HG03280 (cell line): Measurements from ENCODE around the gene HIPK4.
A peak's percentile ranks its signal among the peaks of the same experiment; 100 is the strongest.
"Not testable (repeated sequence)": the region's sequence is repeated elsewhere in the genome, so short reads cannot be mapped to it uniquely, and the experiment has no call there.

Experiments used
- ATAC-seq: cut with Tn5 transposase; IDR thresholded peaks from one replicate; pipeline ENCODE4 v1.9.1; 2021; ENCODE audit warnings: mild to moderate bottlenecking, moderate library complexity; ENCODE audit not compliant: unreplicated experiment

HIPK4 gene, protein sequence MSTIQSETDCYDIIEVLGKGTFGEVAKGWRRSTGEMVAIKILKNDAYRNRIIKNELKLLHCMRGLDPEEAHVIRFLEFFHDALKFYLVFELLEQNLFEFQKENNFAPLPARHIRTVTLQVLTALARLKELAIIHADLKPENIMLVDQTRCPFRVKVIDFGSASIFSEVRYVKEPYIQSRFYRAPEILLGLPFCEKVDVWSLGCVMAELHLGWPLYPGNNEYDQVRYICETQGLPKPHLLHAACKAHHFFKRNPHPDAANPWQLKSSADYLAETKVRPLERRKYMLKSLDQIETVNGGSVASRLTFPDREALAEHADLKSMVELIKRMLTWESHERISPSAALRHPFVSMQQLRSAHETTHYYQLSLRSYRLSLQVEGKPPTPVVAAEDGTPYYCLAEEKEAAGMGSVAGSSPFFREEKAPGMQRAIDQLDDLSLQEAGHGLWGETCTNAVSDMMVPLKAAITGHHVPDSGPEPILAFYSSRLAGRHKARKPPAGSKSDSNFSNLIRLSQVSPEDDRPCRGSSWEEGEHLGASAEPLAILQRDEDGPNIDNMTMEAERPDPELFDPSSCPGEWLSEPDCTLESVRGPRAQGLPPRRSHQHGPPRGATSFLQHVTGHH

DNA sequence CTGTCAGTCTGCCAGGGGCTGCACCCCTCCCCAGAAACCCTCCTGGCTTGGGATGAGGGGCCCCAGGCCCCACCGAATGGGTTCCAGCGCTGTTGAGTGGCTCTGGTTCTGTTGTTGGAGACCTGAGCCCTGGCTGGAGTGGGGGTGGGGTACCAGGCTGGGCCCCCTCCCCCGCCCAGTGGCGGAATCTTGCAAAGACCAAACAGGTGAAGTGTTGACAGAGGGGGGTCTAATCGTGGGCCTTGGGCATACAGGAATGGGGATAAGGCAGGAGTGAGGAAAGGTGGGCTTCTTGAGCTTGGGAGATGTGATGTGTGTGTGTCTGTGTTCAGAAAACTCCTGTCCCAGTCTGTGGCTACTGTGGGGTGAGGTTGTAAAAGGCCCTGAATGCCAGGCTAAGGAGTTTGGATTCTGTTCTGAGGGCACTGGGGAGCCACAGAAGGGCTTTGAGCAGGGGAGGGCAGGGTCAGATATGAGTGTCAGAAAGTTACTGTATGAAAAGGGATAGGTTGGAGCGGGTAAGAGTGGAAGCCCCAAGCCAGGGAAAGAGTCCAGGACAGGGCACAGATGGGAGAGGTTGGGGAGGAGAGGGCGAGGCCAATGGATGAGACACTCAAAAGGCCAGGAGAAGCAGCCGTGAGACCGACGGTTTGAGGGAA, at the start of gene HIPK4:
TSS of gene HIPK4 (minus strand) at position 98 of the 659 bp plus-strand sequence. CDS start 279 bp downstream, outside the sequence.
- ATAC-seq: no peak

DNA sequence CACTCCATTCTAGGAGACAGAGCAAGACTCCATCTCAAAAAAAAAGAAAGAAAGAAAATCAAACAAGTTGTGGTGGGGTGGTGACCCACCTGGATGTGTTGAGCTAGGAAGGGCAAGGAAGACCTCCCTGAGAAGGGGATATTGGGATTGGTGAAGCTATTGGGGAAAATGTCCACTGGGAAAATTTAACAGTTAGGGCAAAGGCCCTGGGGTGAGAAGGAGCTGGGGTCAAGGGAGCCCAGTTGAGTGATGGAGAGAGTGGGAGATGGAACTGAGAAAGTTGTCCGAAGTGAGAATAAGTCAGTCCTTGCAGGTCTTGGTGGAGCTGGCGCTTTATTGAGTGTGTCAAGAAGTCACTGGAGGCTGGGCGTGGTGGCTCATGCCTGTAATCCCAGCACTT, 48.3 kb upstream of the HIPK4 start:
- ATAC-seq: no peak

DNA sequence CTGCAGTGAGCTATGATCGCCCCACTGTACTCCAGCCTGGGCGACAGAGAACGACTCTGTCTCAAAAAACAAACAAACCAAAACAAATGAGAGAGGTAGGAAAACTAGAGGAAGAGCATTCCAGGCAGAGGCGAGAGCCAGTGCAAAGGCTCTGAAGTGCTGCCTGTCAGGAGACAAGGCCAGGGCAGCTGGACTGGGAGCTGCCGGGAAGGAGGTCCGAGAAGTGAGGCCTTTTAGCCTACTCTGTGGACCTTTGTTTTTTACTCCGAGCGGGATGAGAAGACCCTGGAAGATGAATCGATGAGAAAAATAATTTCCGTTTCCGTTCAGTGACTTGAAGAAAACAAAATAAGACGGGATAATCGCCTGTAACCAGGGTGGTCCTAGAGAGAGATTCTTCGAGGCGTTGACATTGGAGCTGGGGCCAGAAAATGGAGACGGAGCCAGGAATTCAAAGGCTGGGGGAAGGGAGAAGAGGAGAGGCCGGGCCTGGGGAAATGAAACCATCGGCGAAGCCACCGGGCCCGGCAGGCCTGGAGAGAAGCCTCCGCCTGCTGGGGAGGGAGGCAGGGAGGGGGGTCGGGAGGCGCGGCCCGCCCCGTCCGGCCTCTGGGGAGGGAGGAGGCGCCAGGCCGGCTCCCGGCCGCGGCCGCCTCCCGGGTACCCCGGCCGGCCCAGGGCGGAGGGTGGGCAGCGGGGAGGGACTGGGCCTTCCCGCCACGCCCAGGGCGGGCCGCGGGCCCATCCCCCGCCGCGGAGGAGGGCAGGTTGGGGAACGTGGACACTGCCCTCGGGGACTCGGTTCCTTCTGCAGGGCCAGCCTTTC, 43.6 kb upstream of the HIPK4 start:
- peak; percentile 69 for ATAC-seq

DNA sequence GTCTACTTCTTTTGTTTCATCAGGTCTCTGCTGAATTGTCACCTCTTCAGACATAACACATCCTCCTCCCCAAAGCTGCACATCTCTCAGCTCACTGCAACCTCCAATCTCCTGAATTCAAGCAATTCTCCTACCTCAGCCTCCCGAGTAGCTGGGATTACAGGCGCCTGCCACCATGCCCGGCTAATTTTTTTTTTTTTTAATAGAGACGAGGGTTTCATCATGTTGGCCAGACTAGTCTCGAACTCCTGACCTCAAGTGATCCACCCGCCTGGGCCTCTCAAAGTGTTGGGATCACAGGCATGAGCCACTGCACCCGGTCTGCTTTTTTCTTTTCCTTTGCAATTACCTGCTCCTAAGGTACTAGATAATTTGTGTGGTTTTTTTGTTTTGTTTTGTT, 42.8 kb upstream of the HIPK4 start:
- not testable (repeated sequence) for ATAC-seq

DNA sequence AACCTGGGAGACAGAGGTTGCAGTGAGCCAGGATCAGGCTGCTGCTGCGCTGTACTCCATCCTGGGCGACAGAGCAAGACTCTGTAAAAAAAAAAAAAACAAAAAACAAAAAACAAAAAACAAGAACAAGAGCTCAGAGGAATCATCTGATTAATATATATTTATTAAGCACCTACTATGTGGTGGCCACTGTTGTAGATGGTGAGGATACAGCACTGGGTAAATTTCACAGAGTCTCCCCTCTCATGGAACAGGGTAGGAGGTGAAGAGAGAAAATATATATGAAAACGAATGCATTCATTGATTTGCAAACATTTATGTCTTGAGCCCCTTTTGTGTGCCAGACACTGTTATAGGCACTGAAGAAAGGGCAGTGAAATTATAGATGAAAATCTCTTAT, 41.7 kb upstream of the HIPK4 start:
- no peak for ATAC-seq

DNA sequence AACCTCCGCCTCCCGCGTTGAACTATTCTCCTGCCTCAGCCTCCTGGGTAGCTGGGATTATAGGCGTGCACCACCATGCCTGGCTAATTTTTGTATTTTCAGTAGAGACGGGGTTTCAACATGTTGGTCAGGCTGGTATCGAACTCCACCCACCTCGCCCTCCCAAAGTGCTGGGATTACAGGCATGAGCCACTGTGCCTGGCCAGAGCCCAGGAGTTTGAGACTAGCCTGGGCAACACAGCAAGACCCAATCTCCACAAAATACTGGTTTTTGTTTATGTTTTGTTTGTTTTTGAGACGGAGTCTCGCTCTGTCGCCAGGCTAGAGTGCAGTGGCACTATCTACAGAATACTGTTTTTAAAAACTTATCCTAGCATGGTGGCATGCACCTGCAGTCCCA, 40.3 kb upstream of the HIPK4 start:
- ATAC-seq: not testable (repeated sequence)

DNA sequence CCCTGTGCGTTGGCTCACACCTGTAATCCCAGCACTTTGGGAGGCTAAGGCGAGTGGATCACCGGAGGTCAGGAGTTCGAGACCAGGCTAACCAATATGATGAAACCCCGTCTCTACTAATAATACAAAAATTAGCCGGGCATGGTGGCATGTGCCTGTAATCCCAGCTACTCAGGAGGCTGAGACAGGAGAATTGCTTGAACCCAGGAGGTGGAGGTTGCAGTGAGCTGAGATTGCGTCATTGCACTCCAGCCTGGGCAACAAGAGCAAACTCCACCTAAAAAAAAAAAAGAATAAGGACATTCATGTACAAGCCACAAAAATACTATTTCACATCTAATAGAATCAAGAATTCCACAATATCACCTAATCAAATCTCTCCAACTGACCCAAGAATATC, 38.2 kb upstream of the HIPK4 start:
- ATAC-seq: not testable (repeated sequence)

DNA sequence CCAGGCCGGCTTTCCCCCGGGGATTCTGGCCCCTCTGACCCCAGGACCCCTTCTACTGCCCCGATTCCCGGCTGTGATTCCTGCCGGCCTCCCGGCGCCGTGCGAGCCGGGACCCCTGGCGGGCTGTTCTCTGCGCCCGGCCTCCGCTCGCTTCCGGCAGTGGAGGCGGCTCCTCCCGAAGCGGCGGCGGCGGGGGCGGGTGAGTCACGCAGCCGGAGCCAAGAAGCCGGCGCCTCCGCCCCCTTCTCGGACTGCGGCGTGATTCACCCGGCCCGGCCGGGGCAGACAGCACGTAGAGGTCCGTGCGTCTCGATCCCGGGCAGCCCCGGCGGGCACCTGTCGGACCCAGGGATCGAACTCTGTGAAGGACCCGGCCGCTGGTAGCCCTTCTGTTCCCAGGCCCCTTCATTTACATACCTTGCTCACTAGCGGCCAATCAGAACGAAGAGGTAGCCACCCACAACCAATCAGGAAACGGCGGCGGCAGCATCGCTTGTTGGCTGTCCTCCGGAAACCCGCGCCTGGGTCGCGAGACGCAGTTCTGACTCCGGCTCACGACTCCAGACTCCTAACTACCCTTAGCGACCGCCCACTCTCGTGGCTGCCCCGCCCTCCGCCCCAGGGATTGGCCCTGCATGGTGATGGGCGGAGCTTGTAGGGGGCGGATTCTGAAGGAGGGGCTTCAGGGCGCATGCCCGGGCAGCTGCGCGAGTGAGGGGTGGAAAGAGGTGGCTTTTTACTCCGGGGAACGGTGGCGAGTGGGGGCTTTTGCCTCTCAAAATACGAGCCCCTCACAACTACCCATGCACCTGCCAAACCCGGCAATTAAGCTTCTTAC, 35.7 kb upstream of the HIPK4 start, which contains the start of gene SERTAD1:
TSS of gene SERTAD1 (minus strand) at position 543 of the 838 bp plus-strand sequence. CDS start 2,446 bp downstream, outside the sequence.
- peak; percentile 88 for ATAC-seq

DNA sequence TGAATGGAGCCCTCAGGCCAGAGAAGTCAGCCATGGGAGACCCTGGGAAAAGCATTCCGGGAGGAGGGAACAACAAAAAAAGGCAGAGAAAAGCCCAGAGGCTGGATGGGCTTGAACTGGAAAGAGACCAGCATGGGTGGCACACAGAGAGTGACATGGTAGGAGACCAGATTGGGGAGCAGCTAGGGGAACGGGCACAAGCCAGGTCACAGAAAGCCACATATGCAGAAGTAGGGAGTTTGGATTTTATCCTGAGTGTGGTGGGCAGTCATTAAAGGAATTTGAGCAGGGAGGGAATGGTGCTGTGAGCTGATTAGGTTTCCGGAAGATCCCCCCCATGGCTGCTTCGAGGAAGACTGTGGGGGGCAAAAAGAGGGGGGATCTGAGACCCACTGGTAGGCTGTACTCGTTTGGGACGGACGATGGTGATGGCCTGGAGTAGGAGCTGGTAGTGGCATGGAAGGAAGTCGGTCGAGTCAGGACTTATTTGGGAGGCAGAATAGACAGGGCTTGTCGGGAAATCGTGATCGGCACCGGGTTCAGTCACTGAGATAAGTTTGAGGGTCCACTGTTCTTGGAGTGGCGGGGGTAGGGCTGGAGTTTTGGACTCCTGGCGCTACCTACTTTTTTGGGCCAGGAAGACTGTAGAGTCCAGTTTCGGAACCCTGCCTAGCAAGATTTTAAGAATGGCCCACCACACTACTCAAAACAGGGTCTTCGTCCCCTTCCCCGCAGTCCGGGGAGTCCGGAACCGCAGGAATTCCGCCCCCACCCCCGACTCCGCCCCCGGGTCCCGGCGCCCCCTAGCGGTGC, 34.9 kb upstream of the HIPK4 start:
- no peak for ATAC-seq

DNA sequence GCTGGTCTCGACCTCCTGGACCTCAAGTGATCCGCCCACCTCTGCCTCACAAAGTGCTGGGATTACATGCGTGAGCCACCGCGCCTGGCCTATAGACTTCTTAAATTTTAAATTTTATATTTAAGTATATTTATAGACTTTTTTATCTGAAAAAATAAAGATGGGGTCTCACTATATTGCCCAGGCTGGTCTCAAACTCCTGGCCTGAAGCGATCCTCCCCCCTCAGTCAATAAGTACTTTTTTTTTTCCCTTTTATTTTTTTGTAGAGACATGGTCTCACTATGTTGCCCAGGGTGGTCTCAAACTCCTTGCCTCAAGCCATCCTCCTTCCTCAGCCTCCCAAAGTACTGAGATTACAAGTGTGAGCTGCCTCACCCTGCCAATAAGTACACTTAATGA, 34.0 kb upstream of the HIPK4 start:
- no peak for ATAC-seq

DNA sequence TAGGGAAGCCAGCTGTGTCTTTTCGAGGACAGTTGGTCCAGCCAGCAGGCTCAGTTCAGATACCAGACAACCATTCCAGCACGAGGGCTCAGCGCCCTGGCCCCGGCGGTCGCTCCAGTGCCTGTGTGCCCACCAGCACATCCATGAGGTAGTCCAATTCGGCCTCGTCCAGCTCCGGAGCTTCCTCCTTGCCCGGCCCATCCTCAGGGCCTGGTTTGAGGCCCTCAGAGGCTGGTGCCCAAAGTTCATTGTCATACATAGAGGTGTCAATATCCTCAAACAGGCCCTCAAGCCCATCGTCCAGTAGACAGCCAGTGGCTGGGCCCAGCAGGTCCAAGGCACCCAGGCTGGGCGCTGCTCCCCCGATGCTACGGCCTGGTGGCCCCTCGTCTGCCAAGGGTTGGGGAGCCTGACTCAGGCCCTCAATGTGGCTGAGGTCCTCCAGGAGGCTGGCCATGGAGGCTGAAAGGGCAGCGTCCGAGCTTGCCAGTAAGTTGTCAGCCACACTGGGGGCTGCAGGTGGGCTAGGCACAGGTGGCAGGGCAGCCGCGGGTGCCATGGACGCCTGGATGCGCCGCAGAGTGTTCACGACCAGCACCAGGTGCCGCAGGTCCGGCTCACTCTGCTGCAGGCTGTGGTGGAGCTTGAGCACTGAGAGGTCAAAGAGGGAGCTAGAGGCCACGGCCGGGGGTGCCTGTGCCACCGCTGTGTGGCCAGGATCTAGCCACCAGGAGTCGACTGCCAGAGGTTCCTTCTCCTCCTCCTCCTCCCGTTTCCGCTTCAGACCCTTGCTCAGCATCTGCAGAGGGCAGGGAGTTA, 33.0 kb upstream of the HIPK4 start:
- no peak for ATAC-seq

DNA sequence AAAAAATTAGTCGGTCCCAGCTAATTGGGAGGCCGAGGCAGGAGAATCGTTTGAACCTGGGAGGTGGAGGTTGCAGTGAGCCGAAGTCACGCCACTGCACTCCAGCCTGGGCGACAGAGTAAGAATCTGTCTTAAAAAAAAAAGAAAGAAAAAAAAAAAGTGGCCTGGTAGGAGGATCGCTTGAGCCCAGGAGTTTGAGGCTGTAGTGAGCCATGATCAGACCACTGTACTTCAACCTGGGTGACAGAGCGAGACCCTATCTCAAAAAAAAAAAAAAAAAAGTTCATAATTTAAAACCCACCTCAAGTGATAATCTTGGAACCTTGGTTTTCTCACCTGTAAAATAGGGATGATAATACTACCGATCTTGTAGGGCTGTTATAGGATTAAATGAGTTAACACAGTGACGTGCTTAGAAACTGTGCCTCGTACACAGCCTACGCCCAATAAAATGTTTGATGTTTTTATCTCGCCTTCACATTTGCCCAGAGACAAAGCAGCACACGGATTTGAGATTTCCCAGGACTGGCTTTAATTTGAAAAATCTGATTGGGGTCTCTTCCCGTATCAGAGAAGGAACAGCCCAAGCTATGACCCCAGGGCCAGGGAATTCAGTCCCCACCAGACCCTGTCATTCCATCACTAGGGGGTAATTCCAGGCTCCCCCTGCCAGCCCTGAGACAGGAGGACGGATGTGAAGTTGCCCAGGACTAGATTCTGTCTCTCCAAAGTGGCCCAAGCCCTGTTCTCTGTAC, 32.2 kb upstream of the HIPK4 start:
- no peak for ATAC-seq

DNA sequence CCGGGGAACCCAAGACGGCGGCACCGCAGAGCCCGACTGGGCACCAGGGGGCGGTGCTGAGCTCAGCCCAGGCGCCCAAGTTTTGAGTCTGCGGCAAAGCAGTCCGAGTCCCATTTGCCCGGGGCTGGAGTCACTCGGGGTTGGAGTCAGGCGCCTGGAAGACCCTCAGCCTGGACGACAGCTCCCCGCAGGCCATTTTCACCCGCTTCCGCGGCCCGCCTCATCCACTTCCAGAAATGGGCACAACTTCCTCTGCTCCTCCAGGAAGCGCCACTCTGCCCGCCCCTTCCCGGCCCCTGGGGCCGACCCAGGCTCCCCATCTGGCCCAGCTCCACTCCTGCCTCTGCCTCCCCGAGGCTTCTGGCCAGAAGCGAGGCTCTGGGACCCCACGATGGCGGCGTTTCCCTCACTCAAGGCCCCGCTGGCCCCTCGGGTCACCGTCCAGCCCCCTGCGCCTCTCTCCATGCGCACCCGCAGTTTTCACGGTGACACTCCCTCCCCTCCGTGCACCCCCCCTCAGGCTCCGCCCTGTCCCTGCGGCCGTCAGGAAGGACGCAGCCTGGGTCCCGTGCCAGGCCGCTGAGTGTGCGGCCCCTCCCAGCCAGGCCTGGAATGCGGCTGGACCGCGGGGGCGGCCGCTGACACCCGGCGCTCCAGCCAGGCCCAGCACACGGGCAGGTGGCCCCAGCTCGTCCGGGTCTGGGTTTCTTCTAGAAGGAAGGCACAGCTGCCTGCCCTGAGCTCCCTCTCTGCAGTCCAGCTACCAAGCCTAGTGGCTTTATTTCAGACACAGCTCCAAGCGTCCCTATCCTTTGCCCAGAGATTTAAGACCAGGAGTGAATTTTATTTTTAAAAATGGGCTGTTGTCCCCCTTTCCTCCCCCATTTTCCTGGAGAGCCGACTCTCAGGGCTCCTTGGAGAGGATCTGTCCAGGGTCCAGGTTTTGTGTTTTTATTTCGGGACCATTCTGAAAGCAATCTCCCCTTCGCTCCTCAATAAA, 31.1 kb upstream of the HIPK4 start:
- peak; percentile 35 for ATAC-seq

DNA sequence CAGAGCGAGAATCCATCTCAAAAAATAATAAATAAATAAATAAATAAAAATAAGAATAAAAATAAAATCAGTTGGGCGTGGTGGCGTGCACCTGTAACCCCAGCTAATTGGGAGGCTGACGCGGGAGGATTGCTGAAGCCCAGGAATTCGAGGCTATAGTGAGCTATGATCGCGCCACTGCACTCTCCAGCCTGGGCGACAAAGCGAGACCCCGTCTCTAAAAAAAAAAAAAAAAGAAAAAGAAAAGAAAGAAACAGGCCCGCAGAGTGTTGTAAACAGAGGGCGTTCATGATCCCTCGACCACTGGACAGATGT, 30.4 kb upstream of the HIPK4 start:
- ATAC-seq: no peak

DNA sequence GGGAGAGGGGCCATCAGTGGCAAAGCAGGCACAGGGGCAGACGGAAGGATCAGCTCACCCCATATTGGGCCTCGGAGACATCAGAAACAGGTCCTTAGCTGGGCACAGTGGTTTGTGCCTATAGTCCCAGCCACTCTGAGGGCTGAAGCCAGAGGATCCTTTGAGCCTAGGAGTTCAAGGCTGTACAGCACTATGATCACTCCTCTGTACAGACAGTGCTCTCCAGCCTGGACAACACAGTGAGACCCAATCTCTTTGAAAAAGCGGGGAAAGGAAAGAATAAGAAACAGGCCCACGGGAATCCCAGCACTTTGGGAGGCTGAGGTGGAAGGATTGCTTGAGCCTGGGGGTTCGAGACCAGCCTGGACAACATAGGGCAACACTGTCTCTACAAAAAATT, 29.8 kb upstream of the HIPK4 start:
- no peak for ATAC-seq

DNA sequence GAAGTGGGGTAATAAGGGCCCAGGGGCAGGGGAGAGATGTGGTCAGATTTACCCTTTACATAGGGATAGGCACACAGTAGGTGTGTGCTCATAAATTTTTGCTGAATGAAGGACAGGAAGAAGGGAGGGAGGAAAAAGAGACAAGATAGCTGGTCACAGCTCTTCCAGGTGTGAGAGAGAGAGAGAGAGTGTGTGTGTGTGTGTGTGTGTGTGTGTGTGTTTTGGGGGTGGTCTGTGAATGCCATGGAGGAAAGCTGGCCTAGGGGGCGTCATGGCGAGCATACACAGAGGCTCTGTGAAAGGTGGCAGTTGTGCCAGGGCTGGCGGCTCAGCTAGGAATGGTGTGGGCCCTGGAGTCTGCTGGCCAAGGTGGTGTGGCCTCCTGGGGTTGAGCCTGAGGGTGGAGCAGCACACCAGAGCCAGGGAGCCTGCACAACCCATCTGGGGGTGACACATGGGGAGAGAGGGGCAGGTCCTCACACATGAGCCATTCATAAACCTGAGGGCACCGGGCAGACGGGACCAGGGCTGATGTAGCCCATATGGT, 29.2 kb upstream of the HIPK4 start:
- ATAC-seq: no peak
